ENCODE measurements around the gene WDFY3. TPM values are rescaled to one million over a fixed set of nuclear protein-coding genes. Genes with fewer than 3 reads are reported as not detected.

The WDFY3 gene
- total RNA-seq, 5 donors from 2014 or later (not counting 1 experiment from before 2014, with no cell fraction given) = 0.47 to 1.3 (median 0.68) TPM

DNA sequence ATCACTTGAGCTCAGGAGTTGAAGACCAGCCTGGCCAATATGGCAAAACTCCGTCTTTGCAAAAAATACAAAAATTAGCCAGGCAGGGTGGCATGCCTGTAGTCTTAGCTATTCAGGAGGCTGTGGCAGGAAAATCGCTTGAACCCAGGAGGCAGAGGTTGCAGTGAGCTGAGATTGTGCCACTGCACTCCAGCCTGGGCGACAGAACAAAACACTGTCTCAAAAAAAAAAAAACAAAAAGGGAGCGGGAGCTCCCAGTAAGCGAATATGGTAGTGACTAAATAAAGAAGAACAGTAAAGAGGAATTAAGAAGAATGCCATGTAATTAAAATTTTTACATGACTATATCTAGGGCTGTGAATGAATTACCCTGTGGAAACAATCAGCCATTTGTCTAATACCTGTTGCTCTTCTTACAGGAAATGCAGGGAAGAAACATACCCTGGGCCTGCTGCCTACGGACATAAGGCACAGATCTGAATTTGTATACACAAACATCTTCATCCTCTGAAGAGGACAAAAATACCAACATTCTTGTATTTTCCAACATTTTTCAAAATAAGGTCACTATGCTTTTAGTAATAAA lies 11.4 kb downstream of the WDFY3 start:
- Mint-ChIP-seq H3K4me3 (no peak overlapping the region), H3K27me3 (no peaks in the 10 kb centered on the region), H3K4me1 (no peaks in the 10 kb centered on the region), H3K36me3 (no peaks in the 10 kb centered on the region), H3K27ac (no peak overlapping the region), H3K9me3 (no peaks in the 10 kb centered on the region)
- Histone ChIP-seq H3K36me3 (ENCODE audit: control insufficient read depth in 2 of 2, extremely low read depth in 1 of 2, insufficient read depth in 1 of 2, low read length in 1 of 2) (no peaks in the 10 kb centered on the region), H3K27ac (ENCODE audit: low read length) (no peak overlapping the region), H3K27me3 (replicated peaks in 1 of 2; ENCODE audit: control insufficient read depth in 2 of 2, extremely low read depth in 1 of 2, insufficient read depth in 2 of 2, low read length in 1 of 2) (no peaks in the 10 kb centered on the region), H3K4me1 (ENCODE audit: control insufficient read depth in 1 of 2, extremely low read depth in 1 of 2, insufficient read depth in 2 of 2, low read length in 2 of 2) (no peaks in the 10 kb centered on the region), H3K9me3 (no peaks in the 10 kb centered on the region), H3K4me3 (ENCODE audit: control insufficient read depth in 1 of 2, extremely low read depth in 1 of 2, low read length in 1 of 2) (no peak overlapping the region)
- no peak for ATAC-seq (replicated peaks in 1 of 4)
- POLR2A ChIA-PET = no interaction called here
- DNase-seq = no peak
- 83% methylated on average over 2 of the region's 6 CpGs for WGBS (ENCODE audit: insufficient coverage)
- CTCF ChIA-PET = no interaction called here

DNA sequence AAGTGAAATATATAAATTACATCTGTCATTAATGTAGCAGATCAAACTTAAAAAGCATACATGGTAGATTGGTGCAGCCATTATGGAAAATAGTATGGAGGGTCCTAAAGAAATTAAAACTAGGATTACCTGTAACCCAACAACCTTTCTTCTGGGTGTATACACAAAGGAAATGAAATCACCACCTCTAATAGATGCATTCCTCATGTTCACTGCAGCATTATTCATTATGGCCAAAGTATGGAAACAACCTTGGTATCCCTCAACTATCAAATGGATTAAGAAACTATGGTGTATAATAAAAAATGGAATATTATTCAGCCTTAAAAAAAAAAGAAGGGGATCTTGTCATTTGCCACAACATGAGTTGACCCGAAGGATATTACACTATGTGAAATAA lies 13.7 kb downstream of the WDFY3 start:
- no peaks in the 10 kb centered on the region for H3K4me1 Mint-ChIP-seq
- POLR2A ChIA-PET = no interaction called here
- DNase-seq = no peak
- H3K4me1 ChIP-seq (ENCODE audit: control insufficient read depth in 1 of 2, extremely low read depth in 1 of 2, insufficient read depth in 2 of 2, low read length in 2 of 2) = no peaks in the 10 kb centered on the region
- ATAC-seq (replicated peaks in 1 of 4) = no peak
- no peaks in the 10 kb centered on the region for H3K27me3 Mint-ChIP-seq
- H3K36me3 ChIP-seq (ENCODE audit: control insufficient read depth in 2 of 2, extremely low read depth in 1 of 2, insufficient read depth in 1 of 2, low read length in 1 of 2) = no peaks in the 10 kb centered on the region
- H3K27me3 ChIP-seq (replicated peaks in 1 of 2; ENCODE audit: control insufficient read depth in 2 of 2, extremely low read depth in 1 of 2, insufficient read depth in 2 of 2, low read length in 1 of 2) = no peaks in the 10 kb centered on the region
- no peaks in the 10 kb centered on the region for H3K36me3 Mint-ChIP-seq
- H3K9me3 ChIP-seq = no peaks in the 10 kb centered on the region
- H3K9me3 Mint-ChIP-seq = no peaks in the 10 kb centered on the region
- WGBS (ENCODE audit: insufficient coverage) = no CpG with 5 or more reads among the region's 1 CpG
- H3K4me3 Mint-ChIP-seq = no peak overlapping the region
- no peak overlapping the region for H3K4me3 ChIP-seq (ENCODE audit: control insufficient read depth in 1 of 2, extremely low read depth in 1 of 2, low read length in 1 of 2)
- H3K27ac ChIP-seq (ENCODE audit: low read length) = no peak overlapping the region
- CTCF ChIA-PET = interaction anchor here in 1 of 2 donors (0.5 kb wide), 1 partner anchor 8 kb away, joined by 3 read pairs; no protein-coding TSS in a partner anchor
- no peak overlapping the region for H3K27ac Mint-ChIP-seq

DNA sequence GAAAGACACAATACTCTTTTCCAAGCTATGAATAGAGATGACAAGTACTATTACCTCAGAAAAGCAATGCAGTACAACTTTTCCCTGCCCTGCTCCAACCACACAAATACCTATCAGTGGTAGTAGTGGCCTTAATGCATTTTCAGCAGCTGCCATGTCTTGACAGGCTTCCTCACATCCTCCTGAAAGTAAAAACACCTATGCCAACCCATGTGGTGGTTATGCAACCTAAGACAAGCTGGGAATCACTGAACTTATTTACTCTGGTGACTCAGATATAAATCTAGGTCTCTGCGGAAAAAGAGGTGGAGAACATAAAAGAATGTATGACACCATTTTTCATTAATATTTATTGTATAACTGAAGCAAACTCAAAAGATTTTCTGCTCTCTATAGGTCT lies 14.5 kb downstream of the WDFY3 start:
- H3K27ac Mint-ChIP-seq = no peak overlapping the region
- H3K9me3 Mint-ChIP-seq = no peaks in the 10 kb centered on the region
- H3K27me3 Mint-ChIP-seq = no peaks in the 10 kb centered on the region
- no peak for DNase-seq
- ChIA-PET CTCF (interaction anchor here in 1 of 2 donors (0.5 kb wide), 1 partner anchor 9 kb away, joined by 3 read pairs; no protein-coding TSS in a partner anchor), POLR2A (no interaction called here)
- Histone ChIP-seq H3K36me3 (ENCODE audit: control insufficient read depth in 2 of 2, extremely low read depth in 1 of 2, insufficient read depth in 1 of 2, low read length in 1 of 2) (no peaks in the 10 kb centered on the region), H3K4me3 (ENCODE audit: control insufficient read depth in 1 of 2, extremely low read depth in 1 of 2, low read length in 1 of 2) (no peak overlapping the region), H3K9me3 (no peaks in the 10 kb centered on the region), H3K4me1 (ENCODE audit: control insufficient read depth in 1 of 2, extremely low read depth in 1 of 2, insufficient read depth in 2 of 2, low read length in 2 of 2) (no peaks in the 10 kb centered on the region), H3K27ac (ENCODE audit: low read length) (no peak overlapping the region), H3K27me3 (replicated peaks in 1 of 2; ENCODE audit: control insufficient read depth in 2 of 2, extremely low read depth in 1 of 2, insufficient read depth in 2 of 2, low read length in 1 of 2) (no peaks in the 10 kb centered on the region)
- no peaks in the 10 kb centered on the region for H3K4me1 Mint-ChIP-seq
- no peak overlapping the region for H3K4me3 Mint-ChIP-seq
- H3K36me3 Mint-ChIP-seq = no peaks in the 10 kb centered on the region
- ATAC-seq (replicated peaks in 1 of 4) = no peak
- no CpG with 5 or more reads among the region's 1 CpG for WGBS (ENCODE audit: insufficient coverage)

DNA sequence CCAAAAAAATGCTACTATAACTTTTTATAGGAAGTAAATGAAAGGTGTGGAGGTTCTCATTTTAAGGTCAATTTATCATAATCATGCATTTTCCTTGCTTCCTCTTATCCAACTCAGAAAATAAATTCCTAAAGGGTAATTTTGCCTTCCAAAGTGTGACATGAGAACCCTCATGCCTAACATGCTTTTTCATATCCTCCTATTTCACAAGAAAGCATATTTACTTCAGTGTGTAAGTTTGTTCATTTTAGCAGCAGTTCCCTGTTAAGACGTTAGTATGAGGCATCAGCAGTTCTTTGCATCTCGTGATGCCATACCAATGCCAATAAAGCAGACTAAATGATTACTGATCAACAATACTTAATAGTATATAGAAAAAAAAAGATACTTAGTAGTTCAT lies 18.4 kb downstream of the WDFY3 start:
- DNase-seq (no peak), ATAC-seq (replicated peaks in 1 of 4) (no peak)
- H3K4me3 ChIP-seq (ENCODE audit: control insufficient read depth in 1 of 2, extremely low read depth in 1 of 2, low read length in 1 of 2) = no peak overlapping the region
- Mint-ChIP-seq H3K9me3 (peaks cover 0 to under 1% (median 0%) of the 10 kb centered on the region in 3 donors), H3K27ac (no peak overlapping the region), H3K4me1 (no peaks in the 10 kb centered on the region), H3K4me3 (no peak overlapping the region), H3K36me3 (no peaks in the 10 kb centered on the region), H3K27me3 (no peaks in the 10 kb centered on the region)
- no peaks in the 10 kb centered on the region for H3K9me3 ChIP-seq
- ChIA-PET POLR2A (interaction anchor here in 1 of 2 donors (0.5 kb wide), 1 partner anchor 619 kb away, joined by 3 read pairs; no protein-coding TSS in a partner anchor), CTCF (no interaction called here)
- no peaks in the 10 kb centered on the region for H3K36me3 ChIP-seq (ENCODE audit: control insufficient read depth in 2 of 2, extremely low read depth in 1 of 2, insufficient read depth in 1 of 2, low read length in 1 of 2)
- no CpG with 5 or more reads among the region's 2 CpGs for WGBS (ENCODE audit: insufficient coverage)
- no peak overlapping the region for H3K27ac ChIP-seq (ENCODE audit: low read length)
- H3K27me3 ChIP-seq (replicated peaks in 1 of 2; ENCODE audit: control insufficient read depth in 2 of 2, extremely low read depth in 1 of 2, insufficient read depth in 2 of 2, low read length in 1 of 2) = no peaks in the 10 kb centered on the region
- no peaks in the 10 kb centered on the region for H3K4me1 ChIP-seq (ENCODE audit: control insufficient read depth in 1 of 2, extremely low read depth in 1 of 2, insufficient read depth in 2 of 2, low read length in 2 of 2)

DNA sequence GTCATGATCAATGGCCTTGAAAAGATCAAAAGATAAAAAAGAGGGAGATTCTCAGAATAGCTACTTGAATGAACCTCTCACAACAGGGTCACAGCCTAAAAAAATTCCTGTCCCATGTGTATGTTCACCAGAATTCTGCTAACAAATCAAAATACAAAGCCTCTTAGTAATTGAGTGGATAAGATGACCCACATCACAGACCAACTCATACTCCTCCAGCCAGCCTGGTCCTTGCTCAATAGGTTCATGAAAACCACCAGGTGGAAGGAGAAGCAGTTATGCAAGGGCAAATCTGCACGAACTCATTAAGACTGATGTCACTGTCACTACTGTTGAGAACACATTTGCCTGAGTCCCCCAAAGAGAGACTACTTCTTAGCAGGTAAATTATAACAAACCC lies 21.5 kb downstream of the WDFY3 start:
- H3K27ac Mint-ChIP-seq = no peak overlapping the region
- H3K36me3 Mint-ChIP-seq = no peaks in the 10 kb centered on the region
- DNase-seq = no peak
- Histone ChIP-seq H3K9me3 (no peaks in the 10 kb centered on the region), H3K27ac (ENCODE audit: low read length) (no peak overlapping the region), H3K4me3 (ENCODE audit: control insufficient read depth in 1 of 2, extremely low read depth in 1 of 2, low read length in 1 of 2) (no peak overlapping the region), H3K36me3 (ENCODE audit: control insufficient read depth in 2 of 2, extremely low read depth in 1 of 2, insufficient read depth in 1 of 2, low read length in 1 of 2) (no peaks in the 10 kb centered on the region), H3K27me3 (replicated peaks in 1 of 2; ENCODE audit: control insufficient read depth in 2 of 2, extremely low read depth in 1 of 2, insufficient read depth in 2 of 2, low read length in 1 of 2) (no peaks in the 10 kb centered on the region), H3K4me1 (ENCODE audit: control insufficient read depth in 1 of 2, extremely low read depth in 1 of 2, insufficient read depth in 2 of 2, low read length in 2 of 2) (no peaks in the 10 kb centered on the region)
- no peak for ATAC-seq (replicated peaks in 1 of 4)
- POLR2A ChIA-PET = no interaction called here
- CTCF ChIA-PET = no interaction called here
- no peaks in the 10 kb centered on the region for H3K4me1 Mint-ChIP-seq
- no peak overlapping the region for H3K4me3 Mint-ChIP-seq
- peaks cover 0 to 18% (median 5%) of the 10 kb centered on the region in 3 donors for H3K9me3 Mint-ChIP-seq
- no peaks in the 10 kb centered on the region for H3K27me3 Mint-ChIP-seq
- WGBS (ENCODE audit: insufficient coverage) = no CpG with 5 or more reads among the region's 1 CpG

DNA sequence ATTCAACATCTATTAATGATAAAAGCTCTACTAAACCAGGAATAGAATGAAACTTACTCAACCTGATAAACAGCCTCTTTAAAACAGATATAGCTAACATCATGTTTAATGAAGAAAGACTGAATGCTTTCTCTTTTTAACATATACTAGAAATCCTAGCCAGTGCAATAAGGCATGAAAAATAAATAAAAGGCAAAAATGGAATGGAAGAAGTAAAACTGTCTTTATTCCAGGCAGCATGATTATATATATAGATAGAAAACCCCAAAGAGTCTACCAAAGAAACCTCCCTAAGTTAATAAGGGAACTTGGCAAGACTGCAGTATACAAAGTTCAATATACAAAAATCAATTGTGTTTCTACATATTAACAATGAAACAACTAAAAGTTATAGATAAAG lies 25.5 kb downstream of the WDFY3 start:
- no peak overlapping the region for H3K27ac ChIP-seq (ENCODE audit: low read length)
- Mint-ChIP-seq H3K27ac (no peak overlapping the region), H3K9me3 (peaks cover 5 to 25% (median 7%) of the 10 kb centered on the region in 3 donors), H3K4me1 (no peaks in the 10 kb centered on the region), H3K27me3 (no peaks in the 10 kb centered on the region), H3K4me3 (no peak overlapping the region), H3K36me3 (no peaks in the 10 kb centered on the region)
- ATAC-seq (replicated peaks in 1 of 4) (no peak), DNase-seq (no peak)
- H3K36me3 ChIP-seq (ENCODE audit: control insufficient read depth in 2 of 2, extremely low read depth in 1 of 2, insufficient read depth in 1 of 2, low read length in 1 of 2) = no peaks in the 10 kb centered on the region
- CTCF ChIA-PET = no interaction called here
- no peak overlapping the region for H3K4me3 ChIP-seq (ENCODE audit: control insufficient read depth in 1 of 2, extremely low read depth in 1 of 2, low read length in 1 of 2)
- H3K27me3 ChIP-seq (replicated peaks in 1 of 2; ENCODE audit: control insufficient read depth in 2 of 2, extremely low read depth in 1 of 2, insufficient read depth in 2 of 2, low read length in 1 of 2) = no peaks in the 10 kb centered on the region
- H3K9me3 ChIP-seq = no peaks in the 10 kb centered on the region
- H3K4me1 ChIP-seq (ENCODE audit: control insufficient read depth in 1 of 2, extremely low read depth in 1 of 2, insufficient read depth in 2 of 2, low read length in 2 of 2) = no peaks in the 10 kb centered on the region
- POLR2A ChIA-PET = no interaction called here

DNA sequence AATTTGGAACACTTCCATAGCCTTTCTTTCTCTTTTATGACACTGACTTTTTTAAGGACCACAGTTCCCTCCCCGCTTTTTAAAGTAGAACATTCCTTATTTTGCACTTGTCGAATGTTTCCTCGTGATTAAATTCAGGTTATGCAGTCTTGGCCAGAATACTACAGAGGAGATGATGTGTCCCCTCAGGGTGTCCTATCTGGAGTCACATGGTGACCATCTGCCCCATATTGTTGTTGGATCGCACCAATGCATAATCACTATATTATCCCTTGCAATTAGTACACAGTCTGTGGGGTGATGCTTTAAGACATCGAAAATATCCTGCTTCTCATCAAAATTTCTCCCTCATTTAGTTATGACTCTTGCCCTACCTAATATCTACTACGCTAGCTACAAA lies 27.4 kb downstream of the WDFY3 start:
- H3K9me3 ChIP-seq = no peaks in the 10 kb centered on the region
- Mint-ChIP-seq H3K27me3 (no peaks in the 10 kb centered on the region), H3K4me1 (no peaks in the 10 kb centered on the region), H3K4me3 (no peak overlapping the region), H3K36me3 (no peaks in the 10 kb centered on the region), H3K27ac (no peak overlapping the region), H3K9me3 (peaks cover 7 to 25% (median 10%) of the 10 kb centered on the region in 3 donors)
- H3K36me3 ChIP-seq (ENCODE audit: control insufficient read depth in 2 of 2, extremely low read depth in 1 of 2, insufficient read depth in 1 of 2, low read length in 1 of 2) = no peaks in the 10 kb centered on the region
- no peak overlapping the region for H3K27ac ChIP-seq (ENCODE audit: low read length)
- POLR2A ChIA-PET = no interaction called here
- no peak for ATAC-seq (replicated peaks in 1 of 4)
- H3K27me3 ChIP-seq (replicated peaks in 1 of 2; ENCODE audit: control insufficient read depth in 2 of 2, extremely low read depth in 1 of 2, insufficient read depth in 2 of 2, low read length in 1 of 2) = no peaks in the 10 kb centered on the region
- no peak for DNase-seq
- 83% methylated on average over 3 of the region's 6 CpGs for WGBS (ENCODE audit: insufficient coverage)
- no peak overlapping the region for H3K4me3 ChIP-seq (ENCODE audit: control insufficient read depth in 1 of 2, extremely low read depth in 1 of 2, low read length in 1 of 2)
- no peaks in the 10 kb centered on the region for H3K4me1 ChIP-seq (ENCODE audit: control insufficient read depth in 1 of 2, extremely low read depth in 1 of 2, insufficient read depth in 2 of 2, low read length in 2 of 2)
- CTCF ChIA-PET = no interaction called here

Measured in T-cell (primary cell).